H9 (cell line): ENCODE measurements around the gene MYL11. TPM values are rescaled to one million over a fixed set of nuclear protein-coding genes. Genes with fewer than 3 reads are reported as not detected.
A peak's percentile ranks its signal among the peaks of the same experiment; 100 is the strongest.

Experiments used
- DNase-seq: peaks from one replicate; pipeline ENCODE4 v3.0.0-alpha.2; 2017
- H2AFZ ChIP-seq: one replicate; pipeline ENCODE4 v1.6.1; 2013; ENCODE audit warnings: mild to moderate bottlenecking, low read length, control low read depth, moderate library complexity
- H2AK5ac ChIP-seq: 2 replicates; pipeline ENCODE4 v1.6.1; 2013; ENCODE audit warnings: low read length, control low read depth, mixed read lengths; ENCODE audit not compliant: insufficient read length
- H2BK120ac ChIP-seq: one replicate; pipeline ENCODE4 v1.6.1; 2013; ENCODE audit warnings: low read depth, mild to moderate bottlenecking, low read length, control low read depth, inconsistent platforms; ENCODE audit not compliant: poor library complexity, severe bottlenecking
- H2BK12ac ChIP-seq: 2 replicates; pipeline ENCODE4 v1.6.1; 2013; ENCODE audit warnings: low read length, control low read depth, mixed read lengths, low read depth; ENCODE audit not compliant: insufficient read length
- H2BK15ac ChIP-seq: 2 replicates; pipeline ENCODE4 v1.6.1; 2013; ENCODE audit warnings: low read depth, low read length, control low read depth
- H2BK20ac ChIP-seq: one replicate; pipeline ENCODE4 v1.6.1; 2013; ENCODE audit warnings: low read depth, mild to moderate bottlenecking, low read length, control low read depth, inconsistent platforms; ENCODE audit not compliant: poor library complexity, severe bottlenecking
- H2BK5ac ChIP-seq: 2 replicates; pipeline ENCODE4 v1.6.1; 2013; ENCODE audit warnings: low read length, control low read depth, mixed read lengths; ENCODE audit not compliant: insufficient read length
- H3K14ac ChIP-seq: 2 replicates; pipeline ENCODE4 v1.6.1; 2013; ENCODE audit warnings: low read length, control low read depth; ENCODE audit not compliant: insufficient read depth
- H3K18ac ChIP-seq: 2 replicates; pipeline ENCODE4 v1.6.1; 2013; ENCODE audit warnings: low read depth, mild to moderate bottlenecking, mixed read lengths, low read length, control low read depth; ENCODE audit not compliant: insufficient read length
- H3K23ac ChIP-seq: 2 replicates; pipeline ENCODE4 v1.6.1; 2013; ENCODE audit warnings: low read length, control low read depth, mixed read lengths, low read depth; ENCODE audit not compliant: insufficient read length
- H3K23me2 ChIP-seq: 2 replicates; pipeline ENCODE4 v1.6.1; 2013; ENCODE audit warnings: low read depth, mild to moderate bottlenecking, mixed read lengths, low read length, control low read depth; ENCODE audit not compliant: insufficient read length, poor library complexity, severe bottlenecking
- H3K27ac ChIP-seq: 2 replicates; pipeline ENCODE4 v1.5.1; 2013; ENCODE audit warnings: low read length, control low read depth, mixed read lengths, low read depth; ENCODE audit not compliant: insufficient read length
- H3K27me3 ChIP-seq: 2 replicates; pipeline ENCODE4 v1.6.1; 2013; ENCODE audit warnings: low read length, control low read depth, inconsistent platforms; ENCODE audit not compliant: insufficient read depth
- H3K4ac ChIP-seq: 2 replicates; pipeline ENCODE4 v1.6.1; 2013; ENCODE audit warnings: low read depth, mild to moderate bottlenecking, control low read depth, inconsistent platforms, low read length, moderate library complexity
- H3K4me1 ChIP-seq: 2 replicates; pipeline ENCODE4 v1.6.1; 2013; ENCODE audit warnings: low read length, control low read depth, inconsistent platforms; ENCODE audit not compliant: insufficient read depth
- H3K4me2 ChIP-seq: 2 replicates; pipeline ENCODE4 v1.6.1; 2013; ENCODE audit warnings: low read length, control low read depth, mixed read lengths; ENCODE audit not compliant: insufficient read length, insufficient read depth
- H3K56ac ChIP-seq: 2 replicates; pipeline ENCODE4 v1.6.1; 2013; ENCODE audit warnings: low read depth, mild to moderate bottlenecking, mixed read lengths, low read length, control low read depth; ENCODE audit not compliant: insufficient read length
- H3K79me1 ChIP-seq: 2 replicates; pipeline ENCODE4 v1.6.1; 2013; ENCODE audit warnings: low read depth, mild to moderate bottlenecking, moderate library complexity, low read length, control low read depth, inconsistent platforms; ENCODE audit not compliant: insufficient read depth, poor library complexity, severe bottlenecking
- H3K79me2 ChIP-seq: 2 replicates; pipeline ENCODE4 v1.6.1; 2013; ENCODE audit warnings: low read length, control low read depth, inconsistent platforms; ENCODE audit not compliant: insufficient read depth
- H3K9ac ChIP-seq: 2 replicates; pipeline ENCODE4 v1.6.1; 2013; ENCODE audit warnings: low read length, control low read depth, mixed read lengths; ENCODE audit not compliant: insufficient read length; ENCODE audit errors: extremely low read depth
- H3K9me3 ChIP-seq: one replicate; pipeline ENCODE4 v1.6.1; 2013; ENCODE audit warnings: low read depth, low read length, inconsistent platforms; ENCODE audit not compliant: control insufficient read depth
- H3T11ph ChIP-seq: one replicate; pipeline ENCODE4 v1.6.1; 2013; ENCODE audit warnings: mild to moderate bottlenecking, low read length, control low read depth, inconsistent platforms
- H4K20me1 ChIP-seq: one replicate; pipeline ENCODE4 v1.6.1; 2013; ENCODE audit not compliant: control insufficient read depth, insufficient read length, insufficient read depth
- H4K5ac ChIP-seq: 2 replicates; pipeline ENCODE4 v1.6.1; 2013; ENCODE audit warnings: low read depth, mild to moderate bottlenecking, mixed read lengths, low read length, control low read depth; ENCODE audit not compliant: insufficient read length
- H4K8ac ChIP-seq: replicated peaks from 2 replicates; pipeline ENCODE4 v1.6.1; 2013; ENCODE audit warnings: low read length, control low read depth, mixed read lengths, low read depth; ENCODE audit not compliant: insufficient read length
- H4K91ac ChIP-seq: 2 replicates; pipeline ENCODE4 v1.6.1; 2013; ENCODE audit warnings: low read depth, mild to moderate bottlenecking, moderate library complexity, mixed read lengths, low read length, control low read depth; ENCODE audit not compliant: insufficient read length
- H3K27ac Mint-ChIP-seq, 3 experiments: 2 replicates in 2 of 3; 3 replicates in 1 of 3; pipeline ENCODE4 v1.8.0; 2020 to 2021; ENCODE audit warnings: mixed read lengths in 3 of 3, mild to moderate bottlenecking in 1 of 3, moderate library complexity in 1 of 3
- H3K27me3 Mint-ChIP-seq: 2 replicates; pipeline ENCODE4 v1.8.0; 2021; ENCODE audit warnings: low read depth, mild to moderate bottlenecking, moderate library complexity, mixed read lengths
- H3K36me3 Mint-ChIP-seq, 3 experiments: 2 replicates in 2 of 3; 3 replicates in 1 of 3; pipeline ENCODE4 v1.8.0; 2020 to 2021; ENCODE audit warnings: low read depth in 3 of 3, mixed read lengths in 3 of 3; ENCODE audit not compliant: insufficient read depth in 1 of 3
- H3K4me1 Mint-ChIP-seq, 2 experiments: 2 replicates each; pipeline ENCODE4 v1.8.0; 2020; ENCODE audit warnings: mixed read lengths in 2 of 2
- H3K4me3 Mint-ChIP-seq, 2 experiments: 2 replicates in 1 of 2; 3 replicates in 1 of 2; pipeline ENCODE4 v1.8.0; 2020 to 2021; ENCODE audit warnings: mild to moderate bottlenecking in 2 of 2, mixed read lengths in 2 of 2, moderate library complexity in 1 of 2
- H3K9me3 Mint-ChIP-seq, 2 experiments: 2 replicates in 1 of 2; 3 replicates in 1 of 2; pipeline ENCODE4 v1.8.0; 2020; ENCODE audit warnings: mild to moderate bottlenecking in 2 of 2, mixed read lengths in 2 of 2, moderate library complexity in 1 of 2
- WGBS: extraction: QIAGEN DNeasy Blood & Tissue Kit; methylation state at CpG from one replicate; pipeline ENCODE4 v1.1.7; 2013; ENCODE audit warnings: missing lambda C conversion rate, low lambda C conversion rate, mixed read lengths; ENCODE audit not compliant: insufficient read length; ENCODE audit errors: extremely low coverage; 5-methylcytosine and 5-hydroxymethylcytosine counted together
- total RNA-seq: library from RNA; stranded (reverse); gene quantifications from 2 replicates; pipeline ENCODE4 v1.2.1, GENCODE V29; 2021
- TF ChIP-seq, protein P1 (sequence below): fragments of 200-600 bp; sonication (generic); conservative IDR thresholded peaks from 3 replicates; pipeline ENCODE4 v1.8.0; 2021; ENCODE audit warnings: antibody characterized with exemption, mild to moderate bottlenecking

MYL11 gene
- total RNA-seq, 1 experiment from 2014 or later, result 0.70 TPM

- Histone ChIP-seq H3K79me2 (no peaks in the 10 kb centered on the region; the same call in 1 of the 2 replicates), H3K27me3 (no peaks in the 10 kb centered on the region), H3K9ac (no peak overlapping the region), H3T11ph (no peak overlapping the region), H3K14ac (no peak overlapping the region), H3K27ac (no peak overlapping the region), H2AK5ac (no peak overlapping the region), H3K79me1 (no peaks in the 10 kb centered on the region), H2BK5ac (no peak overlapping the region), H3K56ac (no peak overlapping the region), H2BK15ac (0 out of 2 replicates have a peak overlapping the region, but pooled peaks have one; percentile 49), H2AFZ (no peak overlapping the region), H3K23ac (no peak overlapping the region), H3K23me2 (peaks cover 13% of the 10 kb centered on the region), H2BK20ac (peak overlapping the region; percentile 0), H2BK120ac (no peak overlapping the region), H4K8ac (no peak overlapping the region), H3K18ac (no peak overlapping the region), H4K20me1 (no peaks in the 10 kb centered on the region), H3K4me1 (no peaks in the 10 kb centered on the region; the same call in 1 of the 2 replicates), H3K4ac (no peak overlapping the region), H2BK12ac (no peak overlapping the region), H4K5ac (no peak overlapping the region), H4K91ac (no peak overlapping the region), H3K4me2 (no peak overlapping the region), H3K9me3 (no peaks in the 10 kb centered on the region)
- Mint-ChIP-seq H3K4me3 (no peak overlapping the region), H3K27me3 (0 out of 2 replicates have a peak, but pooled peaks cover 2% of the 10 kb centered on the region), H3K4me1 (peaks cover 23 to 43% of the 10 kb centered on the region in 2 experiments), H3K9me3 (peaks cover 0 to 2% of the 10 kb centered on the region in 2 experiments; a peak in 2 of 5 replicates), H3K36me3 (peaks cover 2 to 4% (median 2%) of the 10 kb centered on the region in 3 experiments; a peak in 4 of 7 replicates), H3K27ac (peak overlapping the region; percentile 31 to 73 (median 72); a peak in 3 of 7 replicates)
- DNase-seq, result no peak
- no CpG with 5 or more reads among the region's 8 CpGs for WGBS
- TF ChIP-seq, protein P1, sequence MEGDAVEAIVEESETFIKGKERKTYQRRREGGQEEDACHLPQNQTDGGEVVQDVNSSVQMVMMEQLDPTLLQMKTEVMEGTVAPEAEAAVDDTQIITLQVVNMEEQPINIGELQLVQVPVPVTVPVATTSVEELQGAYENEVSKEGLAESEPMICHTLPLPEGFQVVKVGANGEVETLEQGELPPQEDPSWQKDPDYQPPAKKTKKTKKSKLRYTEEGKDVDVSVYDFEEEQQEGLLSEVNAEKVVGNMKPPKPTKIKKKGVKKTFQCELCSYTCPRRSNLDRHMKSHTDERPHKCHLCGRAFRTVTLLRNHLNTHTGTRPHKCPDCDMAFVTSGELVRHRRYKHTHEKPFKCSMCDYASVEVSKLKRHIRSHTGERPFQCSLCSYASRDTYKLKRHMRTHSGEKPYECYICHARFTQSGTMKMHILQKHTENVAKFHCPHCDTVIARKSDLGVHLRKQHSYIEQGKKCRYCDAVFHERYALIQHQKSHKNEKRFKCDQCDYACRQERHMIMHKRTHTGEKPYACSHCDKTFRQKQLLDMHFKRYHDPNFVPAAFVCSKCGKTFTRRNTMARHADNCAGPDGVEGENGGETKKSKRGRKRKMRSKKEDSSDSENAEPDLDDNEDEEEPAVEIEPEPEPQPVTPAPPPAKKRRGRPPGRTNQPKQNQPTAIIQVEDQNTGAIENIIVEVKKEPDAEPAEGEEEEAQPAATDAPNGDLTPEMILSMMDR, result no peak
These were observed 1.3 kb downstream of the MYL11 start for GRCh38 chr16:30375864-30376263.
